GM18499 (cell line): Measurements from ENCODE around the gene PPP1R18.

Source experiments
- ATAC-seq: cut with Tn5 transposase; IDR thresholded peaks from one replicate; pipeline ENCODE4 v1.9.1; 2021; ENCODE audit warnings: moderate number of reproducible peaks; ENCODE audit not compliant: insufficient read depth, unreplicated experiment

PPP1R18 gene

GRCh38 chr6:30689985-30690384 is 3.5 kb upstream of the PPP1R18 start:
- ATAC-seq = no peak

- no peak for ATAC-seq
Measured at GRCh38 chr6:30689022-30689865, 2.8 kb upstream of the PPP1R18 start.

- no peak for ATAC-seq
Measured at GRCh38 chr6:30688569-30688968, 2.1 kb upstream of the PPP1R18 start.

GRCh38 chr6:30687659-30688431 is 1.4 kb upstream of the PPP1R18 start:
- ATAC-seq = no peak

- no peak for ATAC-seq
Measured at GRCh38 chr6:30686908-30687658, 638 bp upstream of the PPP1R18 start.

GRCh38 chr6:30685157-30686008 is 1.1 kb downstream of the PPP1R18 start:
- no peak for ATAC-seq

GRCh38 chr6:30684386-30685156 is 1.9 kb downstream of the PPP1R18 start:
- ATAC-seq = no peak

- no peak for ATAC-seq
Measured at GRCh38 chr6:30683980-30684338, 2.5 kb downstream of the PPP1R18 start.

- no peak for ATAC-seq
Measured at GRCh38 chr6:30683183-30683979, 3.1 kb downstream of the PPP1R18 start.

- no peak for ATAC-seq
Measured at GRCh38 chr6:30682143-30683117, 4.0 kb downstream of the PPP1R18 start.

- ATAC-seq = no peak
Measured at GRCh38 chr6:30681766-30682142, 4.7 kb downstream of the PPP1R18 start.

GRCh38 chr6:30679765-30680535 is 6.5 kb downstream of the PPP1R18 start:
- no peak for ATAC-seq

- ATAC-seq = no peak
Measured at GRCh38 chr6:30678964-30679726, 7.3 kb downstream of the PPP1R18 start.

GRCh38 chr6:30676660-30677285 is 9.7 kb downstream of the PPP1R18 start:
- no peak for ATAC-seq

GRCh38 chr6:30672445-30673253 is 13.8 kb downstream of the PPP1R18 start, which contains the start of gene DHX16:
Gene DHX16 (minus strand): TSS chr6:30673006. CDS start chr6:30672841, 165 bp downstream.
- ATAC-seq = peak; percentile 47
